OCI-LY7 (cell line): ENCODE measurements around the gene RBMS2. TPM values are rescaled to one million over a fixed set of nuclear protein-coding genes. Genes with fewer than 3 reads are reported as not detected.

Experiments
- BruUV-seq: library from RNA; stranded (reverse); fragments of 400-500 nt; replicated peaks from 2 replicates; lab custom pipeline; 2021; lab: Mats Ljungman, UMichigan
- CTCF ChIA-PET: fragments of 300-600 bp; sonication (Branson Sonifier 250); formaldehyde crosslinking; loops from one replicate; lab custom pipeline; 2022; ENCODE audit warnings: antibody characterized with exemption; ENCODE audit not compliant: unreplicated experiment; lab: Charles Lee
- POLR2A ChIA-PET: fragments of 300-600 bp; sonication (Branson Sonifier 250); formaldehyde crosslinking; loops from one replicate; lab custom pipeline; 2022; ENCODE audit warnings: antibody characterized with exemption; lab: Charles Lee
- DNase-seq: peaks from one replicate; pipeline ENCODE4 v3.0.0-alpha.2; 2015; ENCODE audit warnings: low spot score
- H2AFZ ChIP-seq: fragments of 200-600 bp; sonication (generic), shearing (Covaris generic); 2 replicates; pipeline ENCODE4 v1.6.1; 2014; ENCODE audit warnings: mild to moderate bottlenecking, antibody characterized with exemption, low read length, moderate library complexity
- H3K27ac ChIP-seq: fragments of 200-600 bp; sonication (generic); 2 replicates; pipeline ENCODE4 v1.5.1; 2014; ENCODE audit warnings: mixed run types, low read depth, mild to moderate bottlenecking, moderate library complexity, low read length, inconsistent platforms; ENCODE audit not compliant: poor library complexity, severe bottlenecking
- H3K36me3 ChIP-seq: fragments of 200-600 bp; sonication (generic); 2 replicates; pipeline ENCODE4 v1.6.1; 2014; ENCODE audit warnings: mild to moderate bottlenecking, antibody characterized with exemption, low read length, moderate library complexity, mixed read lengths; ENCODE audit not compliant: insufficient read depth
- H3K4me1 ChIP-seq: fragments of 200-600 bp; sonication (generic); 2 replicates; pipeline ENCODE4 v1.5.1; 2014; ENCODE audit warnings: mild to moderate bottlenecking, low read length; ENCODE audit not compliant: insufficient read depth, poor library complexity, severe bottlenecking
- H3K4me2 ChIP-seq: fragments of 200-600 bp; sonication (generic); 2 replicates; pipeline ENCODE4 v1.6.1; 2014; ENCODE audit warnings: mild to moderate bottlenecking, low read length
- H3K4me3 ChIP-seq: fragments of 200-600 bp; sonication (generic); 2 replicates; pipeline ENCODE4 v1.5.1; 2014; ENCODE audit warnings: mild to moderate bottlenecking, low read depth, low read length; ENCODE audit not compliant: poor library complexity, severe bottlenecking
- H3K79me2 ChIP-seq: fragments of 200-600 bp; sonication (generic); 2 replicates; pipeline ENCODE4 v1.6.1; 2016; ENCODE audit warnings: low read depth, mild to moderate bottlenecking, low read length, moderate library complexity, mixed read lengths; ENCODE audit not compliant: insufficient read depth
- H3K9me2 ChIP-seq: fragments of 200-600 bp; sonication (generic); 2 replicates; pipeline ENCODE4 v1.6.1; 2016; ENCODE audit warnings: mild to moderate bottlenecking, low read length, mixed read lengths; ENCODE audit not compliant: insufficient read depth
- H3K9me3 ChIP-seq: fragments of 200-600 bp; sonication (generic); 2 replicates; pipeline ENCODE4 v1.6.1; 2014; ENCODE audit warnings: mild to moderate bottlenecking, mixed run types, low read length, mixed read lengths
- H4K20me1 ChIP-seq: fragments of 200-600 bp; sonication (generic); 2 replicates; pipeline ENCODE4 v1.6.1; 2014; ENCODE audit warnings: mild to moderate bottlenecking, antibody characterized with exemption, low read length, moderate library complexity, mixed read lengths; ENCODE audit not compliant: insufficient read depth
- CTCF ChIP-seq: fragments of 200-600 bp; sonication (generic); conservative IDR thresholded peaks from 2 replicates; pipeline ENCODE4 v1.5.1; 2014; ENCODE audit warnings: mild to moderate bottlenecking, antibody characterized with exemption, low read length, moderate library complexity, mixed read lengths
- EZH2phosphoT487 ChIP-seq: fragments of 200-600 bp; sonication (generic); IDR thresholded peaks from 2 replicates; pipeline ENCODE4 v1.6.1; 2018; ENCODE audit warnings: low read depth, borderline replicate concordance, mild to moderate bottlenecking, mixed run types, antibody characterized with exemption, low read length, moderate library complexity, mixed read lengths
- intact Hi-C: fragments of 100-400 bp; cut with micrococcal nuclease; formaldehyde crosslinking; loops from one replicate; pipeline ENCODE4 v1.10.0; 2022; ENCODE audit not compliant: unreplicated experiment
- total RNA-seq, 2 experiments: library from RNA; depleted of rRNA in 1 of 2; stranded (reverse); fragments of >200 nt in 1 of 2; shearing (Covaris generic) in 1 of 2; gene quantifications; 2 replicates each; pipeline ENCODE4 v1.2.3, GENCODE V29; 2014 to 2022

RBMS2 gene
- total RNA-seq, 2 experiments from 2014 or later = 0.27 to 0.32 TPM

DNA sequence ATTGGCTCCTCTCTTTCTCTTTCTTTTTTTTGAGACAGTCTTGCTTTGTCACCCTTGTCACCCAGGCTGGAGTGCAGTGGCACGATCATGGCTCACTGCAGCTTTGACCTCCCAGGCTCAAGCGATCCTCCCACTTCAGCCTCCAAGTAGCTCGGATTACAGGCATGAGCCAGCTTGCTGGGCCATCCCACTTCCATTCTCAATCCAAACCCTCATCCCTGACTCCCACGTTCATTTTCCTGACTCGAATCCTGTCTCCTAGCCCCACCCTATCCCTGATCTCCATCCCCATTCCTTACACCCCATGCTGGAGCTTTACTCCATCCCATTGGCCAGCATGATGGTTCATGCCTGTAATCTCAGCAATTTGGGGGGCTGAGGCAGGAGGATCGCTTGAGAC is 45.5 kb upstream of the RBMS2 start:
- Histone ChIP-seq H3K4me3 (no peak overlapping the region), H4K20me1 (no peaks in the 10 kb centered on the region), H3K4me1 (peaks cover 4% of the 10 kb centered on the region), H2AFZ (no peak overlapping the region), H3K36me3 (peaks cover 24% of the 10 kb centered on the region), H3K9me2 (no peaks in the 10 kb centered on the region), H3K4me2 (no peak overlapping the region), H3K27ac (no peak overlapping the region), H3K9me3 (no peaks in the 10 kb centered on the region), H3K79me2 (peaks cover 3% of the 10 kb centered on the region; the same call in 1 of the 2 replicates)
- TF ChIP-seq CTCF (no peak), EZH2phosphoT487 (no peak)
- no peak for DNase-seq
- intact Hi-C loops = no loop called here
- ChIA-PET POLR2A (no interaction called here), CTCF (no interaction called here)
- no TSS peak for BruUV-seq

DNA sequence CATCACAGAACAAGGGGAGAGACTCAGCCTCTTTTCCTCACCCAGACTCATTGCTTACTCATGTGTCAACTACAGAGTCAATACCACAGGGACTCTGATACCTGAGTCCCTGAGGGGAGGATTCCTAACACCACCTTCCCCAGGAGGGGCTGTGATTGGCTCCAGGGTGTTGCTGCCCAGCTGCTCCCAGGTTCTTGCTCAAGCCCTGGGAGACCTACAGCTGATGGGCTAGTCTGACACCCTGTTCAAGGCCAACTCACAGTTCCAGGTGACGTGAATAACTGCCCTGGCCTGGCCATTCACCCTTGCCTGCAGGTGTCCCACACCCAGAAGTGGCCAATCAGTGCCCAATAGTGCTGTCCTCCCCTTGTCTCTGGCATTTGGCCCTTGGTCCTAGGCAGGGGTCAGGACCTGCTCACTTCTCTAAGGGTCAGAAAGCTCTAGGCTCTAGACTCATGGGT is 44.6 kb upstream of the RBMS2 start:
- Histone ChIP-seq H3K36me3 (peaks cover 16% of the 10 kb centered on the region), H3K4me3 (no peak overlapping the region), H2AFZ (no peak overlapping the region), H4K20me1 (no peaks in the 10 kb centered on the region), H3K4me1 (peaks cover 4% of the 10 kb centered on the region), H3K79me2 (no peaks in the 10 kb centered on the region), H3K9me3 (no peaks in the 10 kb centered on the region), H3K9me2 (no peaks in the 10 kb centered on the region), H3K4me2 (no peak overlapping the region), H3K27ac (no peak overlapping the region)
- ChIA-PET CTCF (no interaction called here), POLR2A (interaction anchor here (0.8 kb wide), 1 partner anchor 12 kb away, joined by 3 read pairs; no protein-coding TSS in a partner anchor)
- intact Hi-C loops = no loop called here
- no peak for DNase-seq
- TF ChIP-seq EZH2phosphoT487 (no peak), CTCF (no peak)
- no TSS peak for BruUV-seq

GRCh38 chr12:56477521-56478225 is 43.9 kb upstream of the RBMS2 start:
- no peaks in the 10 kb centered on the region for H3K9me2 ChIP-seq
- peaks cover 4% of the 10 kb centered on the region for H3K4me1 ChIP-seq
- H3K36me3 ChIP-seq = peaks cover 9% of the 10 kb centered on the region
- H3K9me3 ChIP-seq = no peaks in the 10 kb centered on the region
- TF ChIP-seq EZH2phosphoT487 (no peak), CTCF (no peak)
- H3K27ac ChIP-seq = no peak overlapping the region
- no peak overlapping the region for H3K4me3 ChIP-seq
- H2AFZ ChIP-seq = no peak overlapping the region
- BruUV-seq = no TSS peak
- intact Hi-C loops = no loop called here
- H4K20me1 ChIP-seq = no peaks in the 10 kb centered on the region
- POLR2A ChIA-PET = no interaction called here
- CTCF ChIA-PET = no interaction called here
- no peak for DNase-seq
- no peaks in the 10 kb centered on the region for H3K79me2 ChIP-seq
- no peak overlapping the region for H3K4me2 ChIP-seq
